Stimulated activated CD8-positive, alpha-beta memory T cell treated with anti-CD3 and anti-CD28 coated beads, Interleukin-4, amount 100 ng/mL, for 1 hour (primary cell): ENCODE data around the gene ABHD5.

Source experiments
- DNase-seq, 2 donors: peaks; one replicate each; pipeline ENCODE4 v3.0.0-alpha.2; 2020; ENCODE audit warnings: low read depth in 2 of 2, low spot score in 1 of 2

ABHD5 gene

DNA sequence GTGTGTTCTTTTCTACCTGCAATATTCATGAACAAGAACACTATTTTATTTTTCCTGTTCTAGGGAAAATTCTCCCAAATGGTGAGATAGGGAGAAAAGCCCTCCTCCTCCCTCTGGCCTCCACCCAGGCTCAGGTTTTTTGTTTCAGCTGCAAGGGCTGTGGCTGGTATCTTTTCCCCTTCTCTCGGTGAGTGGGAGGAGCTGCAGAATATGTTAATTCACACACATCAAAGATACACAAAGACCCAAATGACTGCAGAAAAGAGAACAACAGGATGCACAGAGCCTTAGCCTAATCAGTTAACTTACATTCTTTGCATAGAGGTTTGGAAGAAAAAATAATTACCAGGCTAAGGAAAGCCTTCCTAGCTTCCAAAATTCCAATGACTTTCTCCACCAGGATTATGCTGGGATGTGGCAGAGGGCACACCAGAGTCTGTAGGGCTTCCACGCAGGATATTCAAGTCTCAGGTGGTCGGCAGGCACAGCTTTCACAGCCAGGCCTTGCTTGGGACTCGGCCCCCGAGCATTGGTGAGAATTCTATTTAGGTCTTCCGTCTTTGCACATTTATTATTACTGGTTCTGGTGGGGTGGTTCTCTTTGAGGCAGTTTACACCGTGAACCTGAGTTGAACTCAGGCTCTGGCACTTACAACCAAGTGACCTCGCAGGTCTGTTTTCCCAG lies 64.9 kb downstream of the ABHD5 start:
- no peak for DNase-seq

DNA sequence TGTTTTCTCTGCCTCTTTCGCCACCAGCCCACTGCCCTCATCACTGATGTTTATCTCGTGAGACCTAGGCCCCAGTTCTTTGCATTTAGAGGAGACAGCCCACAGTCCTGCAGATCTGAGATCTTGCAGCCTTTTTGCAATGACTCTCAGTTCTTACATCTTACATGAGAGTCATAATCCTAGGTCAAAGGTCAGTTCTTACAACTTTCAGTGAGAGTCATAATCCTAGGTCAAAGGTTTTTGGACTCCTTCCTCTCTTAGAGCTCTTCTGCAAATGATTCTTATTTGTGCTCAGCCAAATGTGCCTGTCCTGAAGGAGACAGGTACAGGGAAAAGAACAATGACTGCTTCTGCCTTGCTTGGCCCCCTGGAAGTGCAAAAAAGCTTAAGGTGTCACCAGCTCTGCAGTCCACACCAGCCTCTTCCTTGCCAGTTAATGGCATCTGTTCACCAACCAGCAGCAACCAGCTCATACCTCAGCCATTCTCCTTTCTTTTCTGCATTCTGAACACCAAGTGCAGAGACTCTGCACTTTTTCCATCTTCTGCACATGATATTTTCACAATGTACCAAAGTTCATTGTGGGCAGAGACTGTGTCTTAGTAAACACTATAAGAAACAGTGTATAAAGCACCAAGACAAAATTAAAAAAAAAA lies 67.1 kb downstream of the ABHD5 start:
- no peak for DNase-seq

DNA sequence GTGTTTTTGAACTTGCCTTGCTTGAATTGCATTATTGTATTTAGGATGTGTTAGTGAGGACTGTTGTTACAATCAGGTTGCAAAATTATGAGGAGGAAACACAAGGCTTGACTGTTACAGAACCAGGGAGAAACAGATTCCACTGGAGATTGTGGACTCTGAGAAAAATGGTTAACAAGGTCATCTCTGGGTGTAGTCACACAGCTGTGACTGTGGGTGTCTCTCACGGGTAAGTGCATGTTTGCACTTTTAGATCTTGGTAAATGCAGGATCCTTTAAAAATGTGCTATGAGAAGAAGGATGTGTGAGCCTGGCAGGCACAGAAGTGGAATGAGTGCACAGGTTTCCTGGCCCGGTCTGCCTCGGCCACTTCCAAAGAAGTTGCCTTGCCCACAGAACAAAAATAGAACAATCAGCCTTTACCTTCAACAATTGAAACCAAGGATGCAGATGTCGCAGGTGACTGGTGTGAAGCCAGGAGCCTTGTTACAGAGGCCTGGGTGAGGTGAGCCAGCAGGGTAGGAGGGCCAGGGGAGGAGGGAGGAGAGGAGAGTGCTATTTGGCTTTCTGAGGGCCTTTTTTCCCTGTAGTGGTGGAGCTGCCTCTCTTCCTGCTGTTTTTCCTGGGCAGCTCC lies 68.0 kb downstream of the ABHD5 start:
- no peak for DNase-seq

DNA sequence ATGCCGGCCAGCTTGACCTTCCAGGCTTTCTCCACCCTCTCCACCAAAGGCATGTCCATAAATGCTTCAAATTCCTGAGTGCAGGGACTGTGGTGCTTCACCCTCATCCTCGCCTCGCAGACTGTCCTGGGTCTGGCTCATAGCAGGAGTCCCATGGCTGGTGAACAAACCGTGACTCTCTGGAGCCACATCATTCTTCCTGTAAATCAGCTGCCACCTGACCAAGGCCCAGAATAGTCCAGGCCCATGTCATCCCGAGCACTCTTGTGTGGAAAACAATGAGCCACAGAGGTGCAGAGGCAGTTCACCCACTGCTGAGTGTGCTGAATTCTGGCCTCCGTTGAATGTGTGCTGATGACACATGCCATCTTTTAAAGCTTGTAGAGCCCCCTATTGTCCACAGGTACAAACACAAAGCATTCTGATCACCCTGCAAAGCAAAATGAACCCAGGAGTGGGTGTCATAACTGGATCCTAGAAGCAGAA lies 68.6 kb downstream of the ABHD5 start:
- no peak for DNase-seq

DNA sequence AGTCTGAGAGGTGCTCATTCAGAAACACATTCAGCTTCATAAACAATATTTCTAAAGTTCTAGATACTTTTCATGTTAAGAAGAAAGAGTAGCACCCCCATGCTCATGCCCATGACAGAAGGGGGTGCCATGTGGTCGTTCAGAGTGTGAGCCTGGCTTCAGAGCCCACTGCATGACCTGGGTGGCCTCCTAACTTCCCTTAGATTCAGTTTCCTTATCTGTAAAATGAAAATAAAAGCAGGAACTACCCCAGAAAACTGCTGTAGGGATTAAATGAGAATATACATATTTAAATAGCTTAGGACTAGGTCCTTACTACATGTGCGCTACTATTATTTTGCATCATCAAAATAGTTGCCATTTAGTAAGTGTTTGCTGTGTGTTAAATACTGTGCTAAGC lies 69.2 kb downstream of the ABHD5 start:
- DNase-seq = no peak

DNA sequence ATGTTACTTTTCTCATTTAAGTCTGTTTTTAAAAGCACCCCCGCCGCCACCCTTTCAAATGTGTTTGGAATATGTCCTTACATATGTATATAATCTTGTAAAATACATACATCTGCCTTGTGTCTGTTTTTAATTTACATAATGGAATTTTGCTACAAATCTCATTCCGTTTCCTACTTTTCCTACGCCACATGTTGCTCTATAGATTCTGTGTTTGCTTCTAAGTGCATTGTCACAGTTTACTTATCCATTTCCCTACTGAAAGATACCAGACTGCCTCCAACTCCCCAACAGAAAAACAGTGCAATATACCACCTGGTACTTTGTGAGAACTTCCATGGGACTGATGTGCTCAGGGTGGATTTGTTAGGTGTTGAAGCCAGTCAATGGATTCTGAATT lies 70.2 kb downstream of the ABHD5 start:
- no peak for DNase-seq

DNA sequence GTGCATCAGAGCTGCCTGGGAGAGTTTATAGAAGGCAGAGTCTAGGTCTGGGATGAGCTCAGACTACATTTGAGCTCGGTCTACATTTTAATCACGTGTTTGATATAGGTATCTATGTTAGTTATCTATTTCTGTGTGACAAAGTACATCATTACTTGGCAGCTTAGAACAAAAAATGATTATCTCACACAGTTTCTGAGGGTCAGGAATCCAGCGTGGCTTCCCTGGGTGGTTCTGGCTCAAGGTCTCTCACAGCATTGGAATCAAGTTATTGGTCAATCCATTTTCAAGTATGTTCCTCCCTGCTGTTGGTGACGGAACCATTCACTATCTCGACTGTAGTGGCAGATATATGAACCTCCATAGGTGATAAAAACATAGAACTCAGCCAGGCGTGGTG lies 71.7 kb downstream of the ABHD5 start:
- DNase-seq = no peak

DNA sequence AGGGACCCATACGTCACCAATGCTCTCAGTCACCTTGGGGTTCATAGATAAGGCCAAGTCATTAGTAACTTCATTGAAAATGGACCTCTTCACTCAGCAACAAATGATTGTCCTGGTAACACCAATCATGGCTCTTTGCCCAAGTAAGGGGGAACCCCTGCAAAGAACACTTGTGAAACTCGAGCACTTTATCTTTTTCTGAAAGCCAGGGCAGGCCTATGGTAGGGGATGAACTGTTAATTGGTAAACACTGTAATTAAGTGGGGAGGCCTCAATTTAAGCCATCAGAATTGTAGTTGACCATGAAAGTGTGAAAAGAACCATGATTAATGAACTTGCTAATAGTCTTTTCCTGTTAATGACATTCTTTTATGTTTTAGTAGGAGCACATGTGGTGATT lies 73.3 kb downstream of the ABHD5 start:
- no peak for DNase-seq

DNA sequence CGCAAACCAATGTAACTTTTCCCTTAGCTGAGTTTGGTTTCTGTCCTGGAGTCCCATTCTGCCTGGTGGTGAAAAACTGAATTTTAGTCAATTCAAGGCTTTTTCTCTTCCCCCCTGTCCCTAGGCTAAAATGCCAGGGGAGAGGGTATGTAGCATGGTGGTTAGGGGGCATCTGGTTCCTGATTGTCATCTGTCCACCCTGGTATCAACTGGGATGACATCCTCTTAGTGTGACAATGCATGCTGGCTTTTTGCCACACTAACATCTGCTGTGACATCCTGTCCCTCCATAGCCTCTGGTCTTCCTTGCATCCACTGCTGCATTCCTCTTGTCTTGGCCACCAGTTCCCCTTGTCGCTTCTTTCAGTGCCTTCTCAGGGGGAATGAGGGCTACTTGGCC lies 73.7 kb downstream of the ABHD5 start:
- DNase-seq = no peak

DNA sequence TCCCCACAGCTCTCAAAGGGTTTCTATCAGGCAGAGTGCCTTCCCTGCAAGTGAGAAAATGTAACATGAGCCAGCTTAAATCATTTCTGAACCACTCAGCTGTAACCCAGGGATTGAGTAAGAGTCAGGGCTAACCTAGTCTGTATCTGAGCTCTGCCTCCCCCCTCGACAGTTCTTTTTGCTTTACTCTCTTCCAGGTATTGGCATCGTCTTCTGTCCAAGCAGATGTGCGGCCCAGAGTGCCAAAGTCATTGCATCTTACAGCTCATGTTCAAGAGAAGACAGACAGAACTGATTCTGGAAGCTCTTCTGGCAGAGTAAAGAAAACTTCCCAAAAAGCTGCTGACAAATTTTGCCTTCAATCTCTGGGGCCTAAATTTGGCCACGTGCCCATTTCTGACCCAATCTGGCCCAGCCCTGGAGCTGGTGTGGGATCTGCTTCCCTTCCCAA lies 74.8 kb downstream of the ABHD5 start:
- DNase-seq = no peak

DNA sequence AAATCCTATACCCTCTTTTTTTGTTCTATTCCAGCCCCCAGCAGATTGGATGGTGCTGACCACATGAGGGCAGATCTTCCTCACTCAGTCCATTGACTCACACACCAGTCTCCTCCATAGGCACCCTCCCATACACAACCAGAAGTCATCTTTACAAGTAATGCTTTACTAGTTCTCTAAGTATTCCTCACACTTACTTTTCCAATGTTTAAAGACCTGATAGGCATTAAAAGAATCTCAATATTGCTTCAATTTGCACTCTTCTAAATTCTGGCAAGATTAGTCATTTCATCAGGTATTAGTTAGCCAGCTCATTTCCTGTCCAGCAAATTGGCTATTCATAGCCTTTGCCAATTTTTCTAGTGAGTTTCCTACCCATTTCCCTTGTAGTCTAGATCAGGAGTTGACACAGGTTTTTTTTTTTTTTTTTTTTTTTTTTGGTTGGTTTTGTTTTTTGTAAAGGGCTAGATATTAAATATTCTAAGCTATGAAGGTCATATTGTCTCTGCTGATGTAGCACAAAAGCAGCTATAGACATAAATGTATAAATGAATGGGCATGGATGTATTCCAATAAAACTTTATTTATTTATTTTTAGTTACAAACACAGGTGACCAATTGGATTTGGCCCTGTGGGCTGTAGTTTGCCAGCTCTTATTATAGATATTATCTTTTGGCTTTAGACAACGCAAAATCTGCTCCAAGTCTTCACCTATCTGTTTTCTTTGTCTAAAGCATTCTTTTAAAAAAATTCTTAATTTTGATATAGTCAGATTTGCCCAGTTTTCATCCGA lies 76.1 kb downstream of the ABHD5 start:
- DNase-seq = no peak

DNA sequence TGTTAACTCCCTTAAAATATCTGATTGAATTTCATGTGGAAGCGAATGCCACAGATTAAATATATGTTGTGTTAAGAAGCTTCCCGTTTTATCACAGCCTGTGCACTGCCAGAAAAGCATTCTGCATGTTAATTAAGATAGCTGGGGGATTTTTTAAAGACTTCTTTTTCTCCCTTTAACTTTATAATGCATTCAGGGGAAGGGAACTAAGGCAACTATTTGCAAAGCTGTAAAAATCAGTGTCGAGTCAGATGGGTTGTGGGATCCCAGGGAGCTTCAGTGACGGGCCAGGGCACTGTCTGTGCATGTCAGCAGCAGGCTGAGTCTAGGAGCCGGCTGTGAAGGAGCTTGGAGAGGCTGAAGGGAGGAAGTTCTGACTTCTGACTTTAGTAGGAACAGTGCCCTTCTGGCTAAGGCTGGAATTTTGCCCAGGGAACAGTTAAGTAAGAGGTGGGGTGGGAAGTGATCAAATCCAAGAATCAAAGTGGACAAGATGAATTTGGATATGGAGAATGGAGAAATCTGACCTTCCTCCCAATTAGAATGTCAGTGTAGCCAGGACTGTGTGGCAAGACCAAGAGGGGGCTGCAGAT lies 77.7 kb downstream of the ABHD5 start:
- no peak for DNase-seq

DNA sequence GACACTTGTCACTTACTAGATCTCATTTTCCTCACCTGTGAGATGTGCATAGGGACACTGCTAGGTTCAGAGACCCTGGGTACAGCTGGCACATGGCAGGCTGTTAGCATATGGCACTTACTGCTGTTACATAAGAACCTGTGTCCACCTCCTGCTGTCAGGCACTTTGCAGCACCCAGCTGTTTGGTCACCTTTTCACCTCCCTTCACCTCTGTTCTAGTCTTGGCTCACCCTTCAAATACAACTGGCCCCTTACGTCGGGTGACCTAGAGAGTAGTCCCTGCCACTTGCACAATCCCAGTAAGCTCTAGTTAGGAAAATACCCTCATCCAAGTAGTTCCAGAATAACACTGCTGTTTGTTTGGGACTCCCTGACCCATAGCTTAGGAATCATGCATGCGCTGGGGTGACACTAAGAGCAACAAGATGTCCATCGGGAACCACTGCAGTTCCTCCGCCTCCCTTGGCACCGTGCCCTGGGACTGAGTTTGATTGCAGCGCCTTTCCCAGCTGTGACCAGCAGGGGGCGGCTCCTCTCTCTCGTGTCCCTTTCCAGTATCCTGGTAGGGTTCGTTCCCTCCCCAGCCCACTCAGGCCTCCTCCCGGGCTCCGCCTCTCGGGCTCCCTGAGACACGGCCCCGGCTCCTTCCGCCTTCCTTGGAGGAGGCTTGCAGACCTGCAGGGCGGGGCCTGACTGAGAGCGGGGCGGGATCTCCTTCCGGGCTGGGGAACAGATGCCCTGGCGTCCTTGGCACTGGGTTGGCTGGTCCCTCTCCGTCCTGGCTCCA lies 78.6 kb downstream of the ABHD5 start:
- peak; percentile 32 to 52 for DNase-seq

DNA sequence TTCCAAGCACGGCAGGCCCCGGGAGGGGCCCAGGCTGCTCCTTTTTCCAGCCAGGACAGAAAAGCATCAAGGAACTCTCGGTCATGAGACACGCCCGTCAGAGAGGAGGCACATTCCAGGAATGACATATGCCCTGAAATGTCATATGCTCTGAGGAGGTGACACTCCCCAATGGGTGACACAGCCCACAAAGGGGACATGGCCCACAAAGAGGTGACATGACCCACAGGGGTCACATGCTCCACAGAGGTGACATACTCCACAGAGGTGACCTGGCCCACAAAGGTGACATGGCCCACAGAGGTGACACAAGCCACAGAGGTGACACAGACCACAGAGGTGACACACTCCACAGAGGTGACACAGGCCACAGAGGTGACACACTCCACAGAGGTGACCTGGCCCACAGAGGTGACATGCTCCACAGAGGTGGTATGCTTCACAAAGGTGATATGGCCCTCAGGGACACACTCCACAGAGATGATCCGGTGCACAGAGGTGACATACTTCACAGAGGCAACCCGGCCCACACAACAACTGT lies 79.2 kb downstream of the ABHD5 start:
- DNase-seq = no peak

DNA sequence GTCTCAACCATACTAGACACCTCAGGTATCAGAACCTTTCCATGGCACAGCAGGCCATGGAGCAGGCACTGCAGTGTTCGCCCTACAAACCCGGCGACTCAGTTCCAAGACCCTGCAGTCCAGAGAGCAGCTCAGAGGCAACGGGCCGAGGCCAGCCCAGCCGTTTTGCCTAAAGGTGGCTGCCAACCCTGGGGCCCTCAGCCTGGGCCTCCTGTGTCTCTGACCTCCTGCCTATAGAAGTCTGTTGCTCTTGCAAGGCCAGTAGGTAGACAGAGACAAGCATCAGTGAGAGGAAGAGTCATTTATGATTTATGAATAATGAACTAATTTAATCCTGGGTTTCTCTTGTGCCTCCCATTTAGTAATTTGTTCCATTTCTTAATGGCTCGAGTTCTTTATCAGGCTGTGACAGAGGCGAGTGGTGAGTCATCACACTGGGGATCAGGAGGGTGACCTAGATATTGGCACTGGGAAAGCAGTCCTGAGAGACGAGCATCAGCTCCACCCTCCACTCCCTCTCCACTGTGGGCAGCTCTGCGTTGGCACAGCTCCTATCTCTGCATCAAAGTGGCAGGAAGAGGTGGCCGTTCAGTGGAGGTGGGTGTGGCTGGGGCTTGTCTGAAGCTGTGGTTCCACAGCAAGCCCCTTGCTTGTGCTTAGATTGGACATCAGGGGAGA lies 79.8 kb downstream of the ABHD5 start:
- DNase-seq = no peak

DNA sequence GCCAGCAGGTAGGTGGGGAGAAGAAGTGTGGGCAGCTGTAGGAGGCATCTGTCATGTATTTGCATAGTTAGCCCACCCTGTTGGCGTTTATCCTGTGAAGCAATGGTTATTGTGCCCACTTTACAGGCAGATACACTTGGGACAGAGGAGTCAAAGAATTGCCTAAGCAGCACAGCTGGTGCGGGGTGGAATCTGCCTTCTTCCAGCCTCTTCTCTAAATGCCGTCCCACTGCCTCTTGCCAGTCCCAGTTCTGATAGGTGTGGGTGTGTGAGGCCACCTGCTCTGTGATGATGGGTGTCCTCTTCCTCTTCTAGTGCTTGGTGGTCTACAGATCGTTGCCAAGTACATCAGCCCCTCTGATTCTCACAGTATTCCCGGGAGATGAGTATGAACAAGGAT lies 80.9 kb downstream of the ABHD5 start:
- no peak for DNase-seq

DNA sequence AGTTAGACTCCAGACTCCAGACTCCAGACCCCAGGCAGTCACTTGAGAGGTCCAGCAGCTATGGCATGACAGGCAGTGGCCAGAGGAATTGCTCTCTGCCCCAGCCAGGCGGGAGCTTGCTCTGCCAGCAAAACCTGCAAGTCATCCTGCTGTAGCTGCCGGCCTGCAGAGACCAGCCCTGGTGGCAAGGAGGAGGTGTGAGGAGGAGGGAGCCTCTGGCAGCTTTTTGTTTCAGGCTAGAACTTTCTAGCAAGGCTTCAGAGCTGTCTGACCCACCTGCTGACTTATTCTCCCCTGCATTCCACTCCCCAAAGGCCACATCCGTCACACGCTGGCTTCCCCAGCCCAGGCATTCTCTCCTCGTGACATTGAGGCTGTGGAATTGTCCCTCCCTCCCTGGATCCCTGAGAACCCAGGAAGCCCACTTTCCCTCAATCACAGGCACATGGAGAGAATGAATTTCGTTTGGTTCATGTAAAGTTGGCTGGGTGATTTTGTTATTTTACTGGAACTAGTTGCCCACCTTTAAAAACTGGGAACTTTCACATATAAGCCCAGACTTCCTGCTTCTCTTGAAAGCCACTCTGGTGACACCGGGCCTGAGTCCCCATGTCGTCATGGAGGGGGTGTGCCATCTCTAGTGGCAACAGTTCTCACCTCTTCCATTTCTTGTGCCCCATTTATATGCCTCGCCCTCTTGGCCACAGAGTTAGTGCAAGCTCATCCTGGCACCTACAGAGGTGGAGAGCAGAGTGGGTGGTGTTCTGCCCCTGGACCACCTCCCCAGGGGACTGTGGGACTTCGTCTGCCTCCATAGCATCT lies 82.7 kb downstream of the ABHD5 start:
- no peak for DNase-seq

DNA sequence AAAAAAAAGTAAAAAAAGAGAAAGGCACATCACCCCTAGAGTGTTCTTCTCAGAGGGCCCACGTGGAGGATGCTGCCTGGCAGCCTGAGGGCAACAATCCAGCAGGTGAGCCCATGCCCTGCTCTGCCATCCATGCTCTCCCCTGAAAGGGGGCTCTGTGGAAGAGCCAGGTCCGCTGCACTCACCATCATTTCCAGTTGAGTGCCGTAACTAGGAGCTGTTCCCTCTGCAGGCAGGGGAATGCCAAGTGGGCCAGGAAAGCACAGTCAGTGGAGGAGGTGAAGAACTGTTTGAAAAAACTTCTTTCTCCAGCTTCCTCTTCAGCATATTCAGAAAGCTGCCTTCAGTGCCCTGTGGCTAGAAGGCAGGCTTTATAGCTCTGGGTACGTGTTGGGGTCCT lies 84.1 kb downstream of the ABHD5 start:
- no peak for DNase-seq

DNA sequence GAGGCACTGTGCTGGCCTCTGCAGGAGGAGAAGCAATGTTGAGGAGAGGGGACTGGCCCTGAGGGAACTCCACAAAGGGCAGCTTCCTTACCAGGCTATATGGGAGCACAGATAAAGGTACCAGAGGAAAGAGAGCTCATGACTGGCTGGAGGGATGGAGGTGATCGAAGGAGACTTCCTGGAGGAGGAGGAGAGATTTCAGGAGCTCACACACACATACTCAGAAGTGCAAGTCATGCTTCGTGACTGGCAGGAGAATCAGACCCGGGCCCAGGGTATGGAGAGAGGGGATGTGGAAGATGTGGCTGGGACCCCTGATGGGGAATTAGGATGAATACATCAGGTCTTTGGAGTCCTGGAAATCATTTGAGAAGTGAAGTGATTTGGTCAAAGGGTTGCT lies 85.4 kb downstream of the ABHD5 start:
- DNase-seq = no peak
